NCI-H146 treated with DMSO at 0.1 percent for 48 hours (cell line): ENCODE data around the gene CELF4.
"Not testable (repeated sequence)": the region's sequence is repeated elsewhere in the genome, so short reads cannot be mapped to it uniquely, and the experiment has no call there.

Experiments used
- DNase-seq: peaks from one replicate; lab custom pipeline; 2025; ENCODE audit not compliant: unreplicated experiment; lab: John Stamatoyannopoulos, UW

Gene CELF4

GRCh38 chr18:37473195-37473840, 92.3 kb downstream of the CELF4 start:
- no peak for DNase-seq

- peak; percentile 98 for DNase-seq
Observed at GRCh38 chr18:37471637-37472036, 94.0 kb downstream of the CELF4 start.

- DNase-seq: no peak
Observed at GRCh38 chr18:37470986-37471385, 94.6 kb downstream of the CELF4 start.

GRCh38 chr18:37467002-37467662, 98.5 kb downstream of the CELF4 start:
- no peak for DNase-seq

GRCh38 chr18:37465958-37466357, 99.6 kb downstream of the CELF4 start:
- no peak for DNase-seq

- DNase-seq: no peak
Observed at GRCh38 chr18:37464257-37464656, 101.3 kb downstream of the CELF4 start.

- not testable (repeated sequence) for DNase-seq
Observed at GRCh38 chr18:37461329-37461728, 104.3 kb downstream of the CELF4 start.

GRCh38 chr18:37460604-37461003, 105.0 kb downstream of the CELF4 start:
- peak; percentile 69 for DNase-seq

GRCh38 chr18:37458697-37459096, 106.9 kb downstream of the CELF4 start:
- no peak for DNase-seq

GRCh38 chr18:37457753-37458152, 107.8 kb downstream of the CELF4 start:
- no peak for DNase-seq

GRCh38 chr18:37457341-37457740, 108.3 kb downstream of the CELF4 start:
- DNase-seq: no peak

GRCh38 chr18:37456873-37457272, 108.7 kb downstream of the CELF4 start:
- DNase-seq: no peak

GRCh38 chr18:37456395-37456794, 109.2 kb downstream of the CELF4 start:
- no peak for DNase-seq

GRCh38 chr18:37453752-37454151, 111.8 kb downstream of the CELF4 start:
- DNase-seq: no peak

GRCh38 chr18:37452682-37453385, 112.8 kb downstream of the CELF4 start:
- DNase-seq: no peak

GRCh38 chr18:37452015-37452414, 113.6 kb downstream of the CELF4 start:
- DNase-seq: no peak

GRCh38 chr18:37451239-37451825, 114.3 kb downstream of the CELF4 start:
- DNase-seq: no peak

GRCh38 chr18:37450434-37451132, 115.0 kb downstream of the CELF4 start:
- DNase-seq: peak; percentile 98

GRCh38 chr18:37449618-37450017, 116.0 kb downstream of the CELF4 start:
- DNase-seq: no peak

GRCh38 chr18:37448946-37449345, 116.7 kb downstream of the CELF4 start:
- DNase-seq: no peak
